HG02759 (cell line): ENCODE data around the gene C1orf50.
"Not testable (repeated sequence)": the region's sequence is repeated elsewhere in the genome, so short reads cannot be mapped to it uniquely, and the experiment has no call there.

Experiments used
- ATAC-seq: cut with Tn5 transposase; IDR thresholded peaks from one replicate; pipeline ENCODE4 v1.9.1; 2021; ENCODE audit warnings: mild to moderate bottlenecking, moderate library complexity; ENCODE audit not compliant: unreplicated experiment

The C1orf50 gene

DNA sequence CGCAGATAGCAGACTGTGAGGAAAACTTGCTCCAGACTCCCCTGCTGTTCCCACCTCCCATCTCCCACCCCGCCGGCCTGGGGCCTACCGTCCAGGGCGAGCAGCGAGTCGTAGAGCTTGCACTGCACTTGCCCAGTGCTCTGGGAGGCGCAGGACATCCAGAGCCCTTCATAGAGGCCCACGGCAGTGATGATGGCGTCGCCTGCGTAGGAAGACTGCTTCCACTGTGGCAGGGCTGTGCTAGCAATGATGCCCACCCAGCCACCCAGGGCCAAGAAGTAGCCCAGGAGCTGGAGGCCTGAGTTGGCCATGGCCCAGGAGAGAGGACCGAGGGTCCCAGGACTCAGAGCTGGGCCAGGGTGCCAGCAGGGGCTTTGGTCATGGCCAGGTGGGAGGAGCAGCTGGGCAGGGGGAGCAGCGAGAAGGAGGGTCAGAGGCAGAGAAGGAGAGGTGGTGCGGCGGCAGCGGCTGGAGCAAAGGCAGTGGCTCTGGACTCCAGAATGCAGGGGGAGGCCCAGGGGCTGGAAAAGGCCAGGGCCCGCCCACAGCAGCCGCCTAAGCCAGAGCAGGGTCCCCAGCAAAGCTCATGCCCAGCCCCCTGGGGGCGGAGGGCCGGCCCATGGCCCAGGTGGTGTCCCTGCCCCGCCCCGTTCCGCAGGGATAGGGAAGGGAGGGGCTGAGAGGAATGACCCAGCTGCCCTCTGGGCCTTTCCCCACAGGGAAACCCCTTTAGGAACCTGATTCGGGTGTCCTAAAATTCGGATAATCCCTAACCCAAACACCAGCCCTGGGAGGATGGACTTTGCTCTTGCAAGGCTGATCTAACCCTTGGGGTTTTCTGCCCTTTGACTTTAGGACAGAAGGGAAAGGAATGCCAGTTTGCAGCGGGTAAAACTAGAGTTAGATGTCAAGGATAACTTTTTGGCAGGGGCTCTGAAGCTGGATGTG, 27.0 kb upstream of the C1orf50 start, which contains the start of gene CLDN19:
Gene CLDN19 (minus strand): TSS at position 484 of the 948 bp plus-strand sequence. CDS start 173 bp downstream, at position 311.
- ATAC-seq: no peak

DNA sequence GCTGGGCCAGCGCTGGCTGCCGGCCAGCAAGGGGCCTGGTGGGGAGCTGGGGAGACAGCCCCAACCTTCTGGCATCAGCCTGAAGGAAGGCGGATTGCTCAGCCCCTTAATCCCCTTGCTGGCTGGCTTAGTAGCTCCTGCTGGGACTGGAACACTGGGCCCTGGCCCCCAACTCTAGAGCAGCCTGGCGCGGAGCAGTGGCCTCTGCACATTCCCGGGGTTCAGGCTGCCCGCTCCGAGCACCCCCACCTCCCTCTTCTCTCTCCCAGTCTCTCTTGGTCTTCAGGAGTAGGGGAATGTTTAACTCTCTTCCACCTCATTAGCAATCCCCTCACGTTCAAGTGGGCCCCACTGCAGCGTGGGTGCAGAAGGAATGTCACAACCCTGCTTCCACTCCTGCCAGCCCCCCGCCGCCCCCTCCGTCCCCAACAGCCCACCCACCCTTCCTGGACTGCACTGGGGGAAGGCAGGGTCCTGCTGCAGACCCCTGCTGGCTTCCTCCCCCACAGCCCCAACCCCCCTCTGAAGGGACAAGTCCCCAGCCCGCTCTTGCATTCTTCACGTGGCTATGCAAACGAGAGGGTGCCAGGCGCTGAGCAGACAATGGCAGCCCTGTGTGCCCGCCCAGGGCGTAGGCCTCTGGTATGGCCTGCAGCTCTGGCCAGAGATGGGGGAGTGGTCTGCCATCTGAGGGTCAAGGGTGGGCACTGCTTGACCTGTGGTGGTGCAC, 26.0 kb upstream of the C1orf50 start:
- ATAC-seq: no peak

GRCh38 chr1:42741706-42742105, 25.3 kb upstream of the C1orf50 start:
- ATAC-seq: no peak

DNA sequence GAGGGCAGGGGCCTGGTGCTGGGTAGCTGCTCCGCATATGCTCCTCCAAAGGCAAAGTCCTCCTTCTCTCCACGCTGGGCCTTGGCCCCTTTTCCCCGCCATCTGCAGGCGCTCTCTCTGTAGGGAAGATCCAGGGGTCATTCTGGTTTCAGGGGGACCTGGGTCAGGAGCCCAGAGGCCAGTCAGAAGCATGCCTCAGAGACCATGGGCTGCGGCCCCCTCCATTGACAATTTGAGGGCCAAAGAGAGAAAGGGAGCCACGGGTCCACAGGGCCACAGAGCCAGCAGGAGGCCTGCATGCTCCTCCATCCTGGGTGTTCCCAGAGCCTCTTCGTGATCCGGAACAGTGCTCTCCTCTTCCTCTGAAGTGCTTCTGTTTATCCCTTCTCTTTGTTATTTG, 24.9 kb upstream of the C1orf50 start:
- no peak for ATAC-seq

GRCh38 chr1:42742617-42743316, 24.3 kb upstream of the C1orf50 start:
- ATAC-seq: no peak

DNA sequence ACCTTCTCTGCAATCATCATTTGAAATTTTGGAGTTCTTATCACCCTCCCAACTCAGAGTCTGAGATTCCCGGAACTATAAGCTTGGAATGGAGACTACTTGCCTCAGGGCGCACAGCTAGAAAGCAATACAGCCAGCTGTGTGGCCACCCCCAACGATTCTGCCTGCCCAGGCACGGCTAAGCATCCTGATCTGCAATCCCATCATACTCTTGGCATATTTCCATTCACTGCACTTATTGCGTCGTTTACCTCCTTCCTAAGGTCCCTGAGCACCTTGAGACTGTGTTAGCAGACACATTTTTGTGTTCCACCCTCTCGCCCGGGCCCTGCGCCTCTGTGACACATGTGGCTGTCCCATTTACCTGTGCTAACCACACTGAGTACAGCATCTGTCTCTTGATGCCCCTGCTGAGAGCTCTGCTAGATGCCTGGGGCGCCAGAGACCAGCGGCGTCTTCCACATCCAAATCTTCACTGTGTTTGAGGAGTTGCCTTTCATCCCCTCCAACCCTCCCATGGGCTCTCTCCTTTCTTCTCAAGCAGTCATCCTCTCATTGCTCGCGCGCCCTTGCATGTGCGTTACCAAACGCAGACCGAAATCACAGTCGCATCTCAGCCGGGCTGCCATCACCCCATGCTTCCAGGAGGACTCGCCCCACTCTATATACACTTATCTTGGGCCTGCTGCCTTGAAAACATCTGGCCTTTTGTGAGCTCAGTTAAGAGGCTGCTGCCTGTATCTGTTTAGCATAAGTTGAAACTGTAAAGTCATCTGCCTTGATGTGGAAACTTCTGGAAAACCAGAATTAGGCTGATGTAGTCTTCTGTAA, 23.5 kb upstream of the C1orf50 start:
- no peak for ATAC-seq

- ATAC-seq: no peak
Observed at GRCh38 chr1:42744148-42744413, 23.0 kb upstream of the C1orf50 start.

DNA sequence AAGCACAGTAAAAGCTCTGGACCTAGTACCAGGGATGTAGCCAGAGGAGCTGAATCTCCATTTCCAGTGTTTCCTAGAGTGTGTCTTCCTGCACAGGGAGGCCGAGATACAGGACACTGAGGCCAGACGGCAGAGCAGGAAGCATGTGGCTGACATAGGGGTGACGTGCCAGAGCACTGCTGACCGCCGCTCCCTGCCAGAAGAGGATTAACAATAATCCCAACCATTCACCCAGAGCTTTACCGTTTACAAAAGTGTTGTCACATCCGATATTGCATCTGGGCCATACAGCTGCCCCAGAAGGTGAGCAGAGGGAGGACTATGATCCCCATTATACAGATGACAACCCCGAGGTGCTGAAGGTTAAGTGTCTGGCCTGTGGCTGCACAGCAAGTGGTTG, 21.2 kb upstream of the C1orf50 start:
- no peak for ATAC-seq

DNA sequence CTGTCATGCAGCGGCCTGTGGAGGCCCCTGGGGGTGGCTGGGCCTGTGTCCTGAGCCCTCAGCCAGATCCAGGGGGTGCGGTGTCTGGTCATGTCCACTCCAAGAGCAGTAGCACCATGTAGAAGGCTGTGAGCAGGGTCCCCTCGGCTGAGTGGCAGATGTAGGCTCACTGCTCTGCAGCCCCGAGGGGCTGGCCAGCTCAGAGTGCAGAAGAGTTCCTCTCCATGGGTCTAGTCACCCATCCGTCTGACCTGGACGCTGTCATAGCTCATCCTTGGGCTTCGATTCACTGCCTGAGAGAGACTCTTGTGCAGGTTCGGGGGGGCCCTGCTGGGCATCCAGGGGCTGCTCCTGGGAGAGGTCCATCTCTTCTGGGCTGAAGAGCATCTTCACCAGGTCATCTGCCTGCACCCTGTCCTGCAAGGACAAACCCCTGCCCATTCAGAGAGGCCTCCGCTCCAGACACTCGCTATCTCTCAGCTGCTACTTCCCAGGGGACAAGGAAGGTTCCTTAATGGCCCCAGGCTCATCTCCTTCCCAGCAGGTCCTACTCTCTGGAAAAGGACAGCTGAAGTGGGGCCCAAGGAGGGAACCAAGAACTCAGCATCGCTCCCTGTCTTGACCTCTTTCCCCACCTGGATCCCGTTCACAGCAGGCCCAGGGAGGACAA, 20.5 kb upstream of the C1orf50 start:
- ATAC-seq: no peak

DNA sequence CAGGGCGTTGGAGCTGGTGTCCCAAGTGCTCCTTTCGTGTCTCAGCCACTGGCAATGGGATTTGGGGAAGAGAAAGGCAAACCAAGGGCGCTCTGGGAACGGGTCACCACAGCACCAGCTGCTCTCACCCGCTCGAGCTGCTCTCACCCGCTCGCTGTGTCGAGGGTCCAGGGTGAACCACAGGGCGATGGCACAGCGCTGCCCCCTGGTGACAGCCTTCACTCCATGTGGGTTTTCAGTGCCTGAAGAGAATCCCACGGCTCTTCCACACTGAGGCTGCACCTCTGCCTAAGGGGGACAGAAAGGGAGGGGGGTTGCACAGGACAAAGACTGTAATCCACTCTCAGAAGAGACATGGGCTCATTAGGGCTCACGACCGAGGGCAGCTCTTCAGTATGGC, 19.9 kb upstream of the C1orf50 start:
- no peak for ATAC-seq

DNA sequence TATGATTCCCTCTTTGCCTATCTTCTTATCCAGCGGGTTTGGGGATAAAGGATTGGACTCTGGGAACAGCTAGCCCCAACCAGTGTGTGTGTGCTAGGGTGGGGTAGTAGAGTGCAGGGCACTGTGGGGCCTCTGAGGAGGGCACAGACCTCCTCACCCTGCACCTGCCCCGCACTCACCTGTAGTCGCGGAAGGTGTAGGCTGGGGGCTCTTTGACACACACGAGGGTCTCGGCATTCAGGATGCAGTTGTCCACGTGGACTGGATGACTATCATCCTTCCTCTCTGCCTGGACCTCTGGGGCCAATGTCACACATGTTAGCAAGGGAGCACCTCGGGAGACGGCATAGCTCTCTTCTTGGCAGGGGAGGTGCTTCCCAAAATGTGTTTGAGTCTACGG, 19.0 kb upstream of the C1orf50 start:
- ATAC-seq: no peak

DNA sequence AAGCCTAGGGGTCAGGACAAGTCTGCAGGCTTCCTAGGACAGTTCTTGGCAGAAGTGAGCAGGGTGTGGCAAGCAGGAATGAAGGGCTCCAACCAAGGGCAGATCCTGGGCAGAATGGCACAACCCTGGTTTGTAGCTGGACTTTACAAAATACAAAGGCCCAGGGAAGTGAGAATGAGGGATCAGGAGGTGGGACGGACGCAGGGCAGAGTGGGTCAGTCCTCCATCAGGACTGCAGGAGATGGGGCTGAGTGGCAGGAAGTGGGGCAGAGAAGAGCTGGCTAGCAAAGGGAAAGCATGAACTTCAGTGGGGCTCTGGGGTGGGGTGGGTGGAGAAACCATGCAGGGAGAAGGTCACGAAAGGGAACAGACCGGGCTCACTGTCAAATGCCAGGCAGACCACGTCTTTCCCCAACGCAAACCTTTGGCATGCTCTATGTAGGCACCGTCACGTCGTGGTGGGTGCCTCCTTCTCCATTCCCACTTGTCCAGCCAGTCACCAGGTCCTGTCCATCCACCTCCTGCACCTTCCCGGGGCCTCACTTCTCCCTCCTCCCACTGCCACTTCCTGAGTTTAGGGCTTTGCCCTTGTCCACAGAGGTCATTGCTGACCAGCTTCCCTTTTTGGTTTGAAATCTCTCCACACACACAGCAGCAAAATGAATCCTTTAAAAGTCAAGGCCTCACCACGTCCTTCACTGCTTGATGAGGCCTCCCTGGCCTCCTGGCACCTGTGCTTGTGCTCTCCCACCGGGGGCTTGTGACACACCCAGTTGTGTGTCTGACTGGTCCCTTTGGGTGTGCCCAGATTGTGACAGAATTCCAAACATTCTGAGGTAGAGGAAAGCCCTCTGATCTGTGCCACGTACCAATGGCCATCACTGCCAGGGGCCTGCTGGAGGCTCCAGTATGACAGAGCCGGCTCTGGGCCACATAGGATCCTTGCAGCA, 18.3 kb upstream of the C1orf50 start:
- ATAC-seq: no peak

- no peak for ATAC-seq
Observed at GRCh38 chr1:42750041-42750440, 17.0 kb upstream of the C1orf50 start.

GRCh38 chr1:42751511-42752070, 15.5 kb upstream of the C1orf50 start:
- ATAC-seq: not testable (repeated sequence)

GRCh38 chr1:42752284-42752683, 14.8 kb upstream of the C1orf50 start:
- no peak for ATAC-seq

- no peak for ATAC-seq
Observed at GRCh38 chr1:42753070-42753469, 14.0 kb upstream of the C1orf50 start.

DNA sequence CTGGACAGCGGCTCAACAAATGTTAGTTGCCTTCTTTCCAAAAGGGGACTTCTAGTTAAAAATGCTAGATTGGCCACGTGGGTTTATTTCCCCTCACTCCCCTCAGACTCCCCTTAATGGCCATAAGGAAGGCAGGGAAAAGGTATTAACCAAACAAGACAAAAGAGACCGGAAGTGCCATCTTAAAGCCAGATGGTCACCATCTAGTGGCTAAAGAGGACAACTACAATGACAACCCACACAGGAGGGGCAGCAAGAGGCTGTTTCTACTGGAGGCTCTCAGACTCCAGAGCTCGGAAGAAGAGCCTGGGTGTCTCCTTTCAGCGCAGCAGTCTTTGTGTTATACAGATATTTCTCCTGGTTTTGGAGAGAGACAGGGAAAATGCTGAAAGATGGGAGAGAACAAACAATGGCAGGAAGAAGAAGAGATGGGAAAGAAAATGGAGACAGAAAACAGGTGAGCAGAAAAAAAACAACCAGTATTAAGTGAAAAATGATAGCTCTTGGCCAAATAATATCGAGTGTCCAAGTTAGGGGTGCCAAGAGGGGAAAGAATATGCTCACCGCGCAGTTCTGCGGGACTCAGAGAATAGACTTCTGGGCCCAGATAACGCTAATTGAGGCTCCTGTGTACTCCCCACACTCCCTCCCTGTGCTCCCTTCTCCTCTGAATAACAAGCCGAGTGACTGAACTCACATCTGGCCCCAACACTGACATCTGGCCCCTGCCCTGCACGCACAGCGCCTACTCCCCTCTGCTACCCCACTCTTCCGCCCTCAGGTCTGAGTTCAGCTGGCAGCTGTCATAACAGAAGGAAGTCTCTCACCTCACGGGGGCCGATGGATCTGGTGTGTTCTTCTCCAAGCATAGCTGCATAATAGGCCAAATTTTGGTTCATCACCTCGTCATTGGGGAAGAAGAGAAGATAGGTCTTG, 9.8 kb upstream of the C1orf50 start:
- no peak for ATAC-seq

GRCh38 chr1:42757892-42758275, 9.2 kb upstream of the C1orf50 start:
- ATAC-seq: no peak
